HG03039 (cell line): ENCODE measurements around the gene SH3RF1.
"Not testable (repeated sequence)": the region's sequence is repeated elsewhere in the genome, so short reads cannot be mapped to it uniquely, and the experiment has no call there.

Source experiments
- ATAC-seq: cut with Tn5 transposase; IDR thresholded peaks from one replicate; pipeline ENCODE4 v1.9.1; 2021; ENCODE audit warnings: mild to moderate bottlenecking, moderate library complexity; ENCODE audit not compliant: unreplicated experiment

Gene SH3RF1

DNA sequence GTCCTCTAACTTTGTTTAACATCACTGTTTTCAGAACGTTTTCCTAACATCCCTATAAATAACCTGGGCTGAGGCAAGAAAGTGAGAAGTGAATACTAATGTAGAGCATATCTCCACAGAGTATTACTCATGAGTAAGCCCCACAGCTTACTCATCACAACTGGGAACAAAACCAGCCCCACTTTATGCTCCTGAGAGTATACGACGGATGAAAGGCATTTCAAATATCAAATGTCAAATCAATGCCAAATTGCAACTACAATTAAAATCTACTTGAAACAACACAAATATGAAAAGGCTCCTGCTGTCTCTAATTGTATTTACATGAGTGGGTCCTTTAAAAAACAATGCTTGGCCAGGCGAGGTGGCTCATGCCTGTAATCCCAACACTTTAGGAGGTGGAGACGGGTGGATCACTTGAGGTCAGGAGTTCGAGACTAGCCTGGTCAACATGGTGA, 41.2 kb downstream of the SH3RF1 start:
- no peak for ATAC-seq

DNA sequence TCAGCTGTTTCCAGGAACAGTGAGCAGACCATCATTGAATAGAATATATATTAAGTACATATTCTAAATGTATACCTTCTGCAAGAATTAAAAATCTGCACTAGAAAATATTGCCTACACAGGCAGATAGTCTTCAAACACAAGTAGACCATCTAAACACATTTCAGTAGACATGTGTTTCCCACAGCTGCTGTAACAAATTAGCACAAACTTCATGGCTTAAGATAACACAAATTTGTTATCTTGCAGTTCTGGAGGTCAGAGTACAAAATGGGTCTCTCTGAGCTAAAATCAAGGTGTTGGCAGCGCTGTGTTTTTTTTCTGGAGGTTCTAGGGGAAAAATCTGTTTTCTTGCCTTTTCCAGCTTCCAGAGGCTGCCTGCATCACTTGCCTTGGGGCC, 42.7 kb downstream of the SH3RF1 start:
- no peak for ATAC-seq

DNA sequence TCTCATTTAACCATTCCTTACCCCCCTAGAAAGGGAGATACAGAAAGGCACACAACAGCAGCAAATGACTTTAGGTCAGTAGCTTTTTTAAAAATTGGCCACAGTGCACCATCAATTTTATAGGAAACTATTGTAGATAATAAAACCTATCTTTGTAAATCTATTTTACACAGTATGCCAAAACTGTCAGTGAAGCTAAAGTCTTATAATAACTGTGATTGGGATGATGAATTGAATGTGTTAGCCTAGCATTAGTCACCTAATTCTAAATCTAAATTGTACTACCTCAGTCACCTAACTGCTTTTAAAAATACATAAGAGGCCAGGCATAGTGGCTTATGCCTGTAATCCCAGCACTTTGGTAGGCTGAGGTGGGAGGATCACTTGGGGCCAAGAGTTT, 44.2 kb downstream of the SH3RF1 start:
- no peak for ATAC-seq

DNA sequence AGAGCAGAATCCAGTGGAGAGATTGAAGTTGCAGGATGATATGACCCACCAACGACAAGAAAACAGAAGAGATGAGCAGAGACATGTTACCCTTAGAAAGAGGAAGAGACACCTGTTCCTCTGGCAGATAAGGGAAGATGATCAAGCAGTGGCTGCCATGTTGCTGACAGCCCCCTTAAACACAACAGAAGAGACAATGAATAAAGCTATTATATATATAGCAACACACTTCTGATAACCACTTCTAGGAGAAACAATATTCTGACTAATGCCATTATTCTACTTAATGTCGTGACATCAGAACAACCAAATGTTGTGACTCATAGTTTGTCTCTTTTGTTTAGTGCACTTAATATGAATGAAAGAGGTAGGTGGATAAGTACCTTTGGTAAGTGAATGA, 44.9 kb downstream of the SH3RF1 start:
- ATAC-seq = no peak

DNA sequence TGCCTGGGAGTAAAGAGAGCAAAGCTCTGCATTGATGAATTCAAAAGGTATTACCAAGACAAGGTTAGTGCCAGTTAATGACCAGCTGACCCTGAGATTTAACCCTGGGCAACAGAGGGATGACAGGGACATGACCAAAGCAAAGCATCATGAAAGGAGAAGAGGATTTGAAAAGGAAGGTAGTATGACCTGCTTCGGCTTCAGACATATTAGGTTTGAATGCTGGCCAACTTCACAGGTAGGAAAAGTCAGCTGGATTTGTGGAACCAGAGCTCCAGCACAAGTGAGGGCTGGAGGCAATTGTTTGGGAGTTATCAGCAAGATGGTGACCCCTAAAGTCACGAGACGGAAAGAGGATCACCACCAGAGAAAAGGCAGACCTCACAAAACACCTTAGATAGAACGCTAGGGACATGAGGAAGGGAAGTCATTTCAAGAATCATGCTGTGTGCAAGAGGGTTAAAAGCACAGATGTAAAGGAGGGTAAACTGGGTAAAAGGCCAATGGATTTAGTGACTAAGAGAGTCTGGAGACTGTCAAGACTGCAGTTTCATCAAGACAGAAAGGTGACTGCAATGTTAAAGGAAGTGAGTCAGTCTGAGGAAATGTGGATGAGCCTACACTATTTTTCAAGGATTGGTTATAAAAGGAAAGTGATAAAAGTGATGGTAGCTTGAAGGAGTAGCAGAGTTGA, 45.6 kb downstream of the SH3RF1 start:
- no peak for ATAC-seq

DNA sequence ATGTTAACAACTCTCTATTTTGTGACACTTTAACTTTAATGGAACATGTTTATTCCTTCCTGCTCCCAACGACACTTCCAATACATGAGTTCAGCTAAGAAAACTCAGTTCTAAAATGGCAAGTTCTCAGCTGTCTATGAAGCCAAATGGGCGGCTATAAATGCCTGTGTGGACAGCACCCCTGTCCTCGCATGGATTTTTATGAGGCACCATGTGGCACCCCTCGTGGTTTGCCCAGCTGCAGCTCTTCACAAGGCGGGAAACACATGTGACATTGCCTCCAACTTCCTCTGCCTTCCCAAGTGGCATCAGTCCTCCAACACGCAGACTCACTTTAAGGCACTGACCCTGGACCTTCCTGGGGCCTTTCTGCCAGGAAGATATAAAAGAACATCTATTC, 48.0 kb downstream of the SH3RF1 start:
- no peak for ATAC-seq

DNA sequence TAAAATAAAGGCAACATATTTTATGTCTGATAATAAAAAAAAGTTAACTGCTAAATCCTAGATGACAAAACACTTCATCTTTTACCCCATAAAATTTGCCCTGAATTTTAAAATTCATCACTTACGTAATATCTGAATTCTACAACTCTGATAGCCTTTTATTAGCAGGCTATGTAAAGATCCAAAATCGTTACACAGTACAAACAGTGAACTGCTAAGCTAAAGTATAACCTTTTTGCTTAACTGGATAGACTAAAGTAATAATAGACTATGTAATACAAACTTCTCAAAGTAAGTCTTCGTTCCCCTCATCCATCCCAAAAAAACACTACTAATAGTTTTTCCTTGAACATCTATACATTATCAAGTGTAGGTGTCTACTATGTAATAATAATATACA, 49.1 kb downstream of the SH3RF1 start:
- no peak for ATAC-seq

DNA sequence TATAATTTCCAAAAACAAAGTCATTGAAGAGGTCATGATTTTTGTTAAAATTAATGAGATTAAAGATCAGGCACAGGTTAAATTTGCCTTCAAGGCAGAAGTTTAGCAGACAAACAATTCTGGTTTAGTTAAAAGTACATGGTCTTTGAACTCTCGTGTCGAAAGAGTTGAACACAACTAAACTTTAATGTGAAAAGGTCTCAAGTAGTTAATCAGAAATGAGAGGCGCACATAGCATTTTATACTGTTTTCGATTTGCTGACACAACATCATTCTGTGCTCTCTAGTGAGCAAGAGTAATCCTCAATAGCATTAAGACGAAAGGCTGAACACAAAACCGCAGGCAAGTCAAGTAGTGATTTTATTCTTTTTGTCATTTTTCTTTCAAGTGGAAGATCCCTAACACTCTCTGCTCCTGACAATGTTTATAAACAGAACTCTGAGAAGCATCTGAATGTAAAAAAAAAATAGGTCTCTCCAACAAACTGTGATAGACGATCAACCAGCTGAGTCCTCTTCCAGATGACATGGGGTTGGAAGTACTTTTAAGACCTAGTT, 49.8 kb downstream of the SH3RF1 start:
- ATAC-seq = no peak

DNA sequence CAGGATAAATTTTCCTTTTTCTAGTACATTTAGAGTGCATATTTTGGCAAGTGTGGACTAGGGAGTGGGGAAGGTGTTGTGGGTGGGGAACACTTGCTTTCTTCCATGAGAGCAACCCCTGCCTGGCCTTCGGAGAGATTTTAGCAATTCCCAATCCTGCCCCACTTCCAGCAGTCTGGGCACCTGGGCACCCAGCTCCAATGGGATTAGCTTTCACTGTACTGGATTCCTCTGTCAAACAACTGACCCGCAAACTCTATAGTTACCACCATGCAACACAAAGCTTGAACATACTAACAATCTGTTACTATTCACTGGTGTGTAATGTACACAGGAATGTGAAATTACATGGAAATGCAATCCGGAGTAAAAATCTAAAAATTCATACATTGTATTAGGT, 50.3 kb downstream of the SH3RF1 start:
- ATAC-seq = no peak

DNA sequence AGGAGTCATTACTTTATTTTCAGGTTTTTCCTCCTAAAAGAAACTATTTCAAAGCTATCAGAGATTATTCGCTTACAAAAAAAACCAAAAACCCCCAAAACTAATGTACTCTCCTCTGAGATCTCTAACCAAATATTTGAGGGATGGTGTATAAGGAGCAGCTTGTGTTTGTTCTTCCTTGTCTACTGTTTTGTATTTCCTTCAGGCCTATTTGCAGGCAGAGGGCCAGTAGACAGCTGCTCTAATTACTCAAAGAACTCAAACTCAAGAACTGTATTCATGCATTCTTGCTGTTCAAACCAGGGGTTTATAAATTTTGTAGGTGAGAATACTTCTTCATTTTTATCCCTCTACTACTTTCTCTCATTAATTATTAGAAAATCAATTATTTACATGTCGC, 51.3 kb downstream of the SH3RF1 start:
- ATAC-seq = no peak

DNA sequence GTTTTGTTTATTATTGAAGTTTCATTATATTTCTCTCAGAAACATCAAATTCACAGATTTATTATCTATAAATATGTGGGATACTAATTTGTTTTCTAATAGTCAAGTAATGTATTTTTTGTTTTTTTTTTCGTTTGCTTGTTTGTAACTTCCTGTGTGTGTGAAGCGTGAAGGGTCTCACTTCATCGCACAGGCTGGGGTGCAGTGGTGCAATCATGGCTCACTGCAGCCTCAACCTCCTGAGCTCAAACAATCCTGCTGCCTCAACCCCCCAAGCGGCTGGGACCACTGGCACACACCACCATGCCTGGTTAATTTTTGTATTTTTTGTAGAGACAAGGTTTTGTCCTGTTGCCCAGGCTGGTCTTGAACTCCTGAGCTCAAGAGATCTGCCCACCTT, 55.1 kb downstream of the SH3RF1 start:
- ATAC-seq = no peak

DNA sequence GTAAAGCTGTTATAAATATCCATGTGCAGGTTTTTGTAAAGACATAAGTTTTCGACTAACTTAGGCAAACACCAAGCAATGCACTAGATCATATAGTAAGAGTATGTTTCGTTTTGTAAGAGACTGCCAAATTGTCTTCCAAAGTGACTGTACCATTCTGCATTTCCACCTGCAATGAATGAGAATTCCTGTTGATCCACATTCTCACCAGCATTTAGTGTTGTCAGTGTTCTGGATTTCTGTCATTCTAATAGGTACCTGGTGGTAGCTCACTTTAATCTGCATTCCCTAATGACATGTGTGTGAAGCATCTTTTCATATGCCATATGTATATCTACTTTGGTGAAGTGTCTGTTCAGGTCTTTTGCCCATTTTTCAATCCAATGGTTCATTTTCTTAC, 57.8 kb downstream of the SH3RF1 start:
- ATAC-seq = no peak

DNA sequence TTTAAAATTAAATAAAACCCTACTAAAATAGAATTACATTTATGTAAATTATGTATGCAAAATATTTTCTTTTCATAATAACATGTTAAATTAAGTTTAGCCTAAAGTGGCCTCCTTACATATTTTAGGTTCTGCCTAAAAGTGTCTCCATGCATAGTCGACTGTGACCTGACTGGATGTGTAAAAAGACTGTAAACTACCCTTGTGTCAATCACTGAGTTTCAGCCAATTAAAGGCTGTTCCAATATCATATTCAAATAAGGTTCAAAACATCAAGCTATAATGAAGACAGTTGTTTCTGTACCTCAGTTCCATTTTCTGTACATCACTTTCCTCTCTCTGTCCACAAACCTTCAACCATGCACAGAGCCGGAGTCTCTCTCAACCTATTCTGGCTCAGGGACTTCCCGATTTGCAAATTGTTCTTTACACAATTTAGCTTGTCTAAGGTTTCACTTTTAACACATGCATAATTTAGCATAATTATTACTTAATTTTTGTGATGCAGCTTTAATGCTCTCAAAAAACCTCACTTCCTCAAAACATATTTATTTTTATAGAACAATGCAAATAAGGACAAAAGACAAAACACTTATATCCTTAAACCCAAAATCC, 60.1 kb downstream of the SH3RF1 start:
- peak; percentile 94 for ATAC-seq

DNA sequence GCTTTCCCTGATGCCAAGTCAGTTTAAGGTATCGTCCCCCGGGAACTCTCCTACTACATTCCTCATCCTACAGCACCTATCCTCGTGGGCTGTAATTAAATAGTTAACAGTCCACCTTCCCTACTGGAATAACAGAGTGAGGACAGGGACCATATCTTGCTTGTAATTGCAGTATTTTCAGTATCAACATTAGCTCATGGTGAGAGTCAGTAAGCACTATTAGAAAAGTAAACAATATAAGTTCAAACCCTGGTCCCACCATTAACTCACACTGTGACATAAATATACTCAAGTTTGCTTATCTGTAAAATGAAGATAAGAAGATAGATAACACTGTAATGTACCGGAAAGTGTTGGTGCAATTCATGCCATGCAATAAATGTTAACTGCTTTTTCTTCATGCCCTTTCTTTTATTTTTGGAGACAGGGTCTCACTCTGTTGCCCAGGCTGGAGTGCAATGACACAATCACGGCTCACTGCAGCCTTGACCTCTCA, 61.3 kb downstream of the SH3RF1 start:
- ATAC-seq = no peak

DNA sequence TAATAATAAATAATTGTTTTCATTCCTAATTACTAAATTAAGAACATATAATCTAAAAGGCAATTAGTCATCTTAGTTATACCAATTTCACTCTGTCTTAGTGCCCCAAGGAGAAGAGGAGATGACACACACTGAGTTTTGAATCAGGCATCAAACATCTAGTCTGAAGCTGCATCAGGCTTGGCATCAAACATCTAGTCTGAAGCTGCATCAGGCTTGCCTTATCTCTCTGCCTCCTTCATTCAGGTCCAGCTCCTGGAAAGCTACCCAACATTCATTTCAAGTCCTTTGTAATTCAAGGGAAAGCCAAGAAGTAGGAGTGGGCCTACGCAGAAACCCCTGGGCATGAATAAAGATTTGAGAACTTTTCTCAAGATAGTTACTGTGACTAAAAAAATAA, 62.2 kb downstream of the SH3RF1 start:
- no peak for ATAC-seq

DNA sequence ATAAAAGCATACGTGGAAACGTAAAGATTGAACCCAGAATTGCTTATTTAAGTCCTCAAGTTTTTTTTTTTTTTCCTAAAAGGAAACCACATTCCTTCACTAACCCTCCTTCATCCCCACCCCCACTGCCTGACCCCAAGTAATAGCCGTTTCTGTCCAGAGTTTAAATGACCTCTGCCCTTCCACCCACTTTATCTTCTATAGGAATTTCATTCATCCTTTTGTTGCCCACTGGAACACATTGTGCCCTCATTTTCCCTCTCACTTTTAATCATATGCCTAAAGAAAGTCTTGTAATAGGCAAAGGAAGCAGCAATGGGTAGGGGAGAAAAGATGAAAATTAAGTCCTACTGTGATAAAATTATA, 62.7 kb downstream of the SH3RF1 start:
- ATAC-seq = no peak

DNA sequence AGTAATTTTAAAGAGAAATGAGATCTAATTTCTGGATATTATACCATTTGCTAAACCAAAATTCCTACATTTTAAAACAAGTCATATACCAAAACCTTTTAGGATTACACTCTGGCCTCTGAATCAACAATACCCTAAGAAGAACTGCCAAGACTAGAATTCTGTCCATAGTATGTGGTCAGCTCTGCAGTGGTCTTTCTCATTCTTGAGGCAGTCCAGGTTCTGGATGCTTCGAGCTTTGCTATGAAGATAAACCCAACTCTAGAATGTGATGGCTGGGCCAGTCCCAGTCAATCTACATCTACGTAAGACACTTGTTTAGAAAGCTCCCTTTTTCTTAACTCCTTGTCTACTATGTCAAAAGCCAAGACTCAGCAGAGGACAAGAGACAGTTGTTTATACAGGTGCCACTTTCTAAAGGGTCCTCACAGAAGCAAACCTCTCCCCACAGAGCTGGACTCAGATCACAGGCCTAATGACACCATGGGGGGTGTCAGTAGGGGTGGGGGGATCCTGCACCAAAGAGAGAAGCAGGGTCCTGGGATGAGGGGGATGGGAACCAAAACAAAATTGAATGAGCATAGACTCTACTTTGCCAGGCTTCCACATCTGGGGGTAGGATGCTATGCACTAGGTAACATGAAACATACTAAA, 63.2 kb downstream of the SH3RF1 start:
- no peak for ATAC-seq

DNA sequence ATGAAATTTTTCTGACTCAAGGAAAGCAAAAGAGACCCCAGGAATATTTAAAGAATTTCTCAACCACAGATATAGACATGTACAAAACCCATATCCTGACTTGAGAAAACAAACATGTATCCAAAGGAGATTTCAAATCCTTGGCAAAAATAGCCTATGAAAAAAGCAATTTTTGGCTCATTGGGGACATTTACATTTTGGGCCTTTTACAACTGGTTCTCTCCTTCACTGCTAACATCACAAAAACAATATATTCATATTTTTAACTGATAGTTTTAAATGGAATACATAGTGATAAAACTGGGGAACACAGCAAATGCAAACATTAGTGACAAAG, 65.0 kb downstream of the SH3RF1 start:
- ATAC-seq = no peak

DNA sequence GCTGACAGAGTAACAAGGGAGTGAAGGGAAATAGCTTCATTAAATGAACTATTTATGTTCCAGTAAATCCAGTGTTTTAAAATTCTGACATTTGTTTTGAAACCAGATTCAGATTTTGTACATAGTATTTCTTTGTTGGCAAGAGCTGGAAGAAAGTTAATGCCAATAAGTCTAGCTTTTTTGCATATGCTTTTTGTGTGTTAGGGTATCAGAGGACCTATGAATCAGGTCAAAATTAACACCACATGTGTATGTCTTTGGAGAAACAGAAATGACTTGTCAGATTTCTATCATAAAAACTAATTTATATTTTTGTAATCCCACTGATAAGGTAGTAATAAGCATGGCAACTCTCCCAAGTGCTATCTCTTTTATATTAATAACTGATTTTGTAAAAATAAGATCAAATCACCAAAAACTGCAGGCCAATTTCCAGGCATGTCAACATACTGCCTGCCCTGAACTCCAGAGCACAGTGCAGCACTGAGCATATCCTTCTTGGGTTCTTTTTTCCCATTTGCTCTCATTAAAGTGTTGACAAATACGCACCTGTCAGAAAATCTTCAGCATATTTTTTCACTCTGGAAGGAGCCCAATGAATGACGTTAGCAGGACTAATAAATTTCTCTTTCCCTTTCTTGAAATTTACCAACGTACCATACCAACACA, 65.5 kb downstream of the SH3RF1 start:
- ATAC-seq = no peak

DNA sequence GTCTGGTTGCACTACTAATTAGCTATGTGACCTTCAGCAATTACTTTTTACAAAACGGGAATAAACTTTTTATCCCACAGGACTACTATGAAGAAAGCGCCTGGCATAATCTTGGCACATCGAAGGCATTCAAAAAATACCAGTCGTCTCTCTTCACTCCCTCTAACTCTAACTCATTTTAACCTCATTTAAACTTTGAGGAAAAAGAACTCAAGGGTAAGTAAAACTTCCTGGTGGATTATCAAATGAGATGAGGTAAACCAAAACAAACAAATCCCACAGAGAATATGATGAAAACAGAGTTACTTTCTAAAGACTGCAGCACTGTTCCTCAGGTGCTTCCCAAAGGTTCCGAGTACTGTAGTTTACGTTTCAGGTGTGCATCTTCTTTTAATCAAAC, 66.9 kb downstream of the SH3RF1 start:
- ATAC-seq = no peak

DNA sequence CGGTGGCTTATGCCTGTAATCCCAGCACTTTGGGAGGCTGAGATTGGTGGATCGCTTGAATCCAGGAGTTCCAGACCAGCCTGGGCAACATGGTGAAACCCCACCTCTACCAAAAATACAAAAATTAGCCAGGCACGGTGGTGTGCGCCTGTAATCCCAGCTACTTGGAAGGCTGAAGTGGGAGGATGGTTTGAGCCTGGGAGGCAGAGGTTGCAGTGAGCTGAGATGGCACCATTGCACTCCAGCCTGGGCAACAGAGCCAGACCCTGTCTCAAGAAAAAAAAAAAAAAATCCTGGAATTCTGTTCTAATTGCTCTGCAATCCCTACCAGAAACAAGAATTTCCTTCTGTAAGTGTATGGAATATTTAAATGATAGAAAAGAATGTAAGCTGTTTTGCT, 67.5 kb downstream of the SH3RF1 start:
- not testable (repeated sequence) for ATAC-seq

DNA sequence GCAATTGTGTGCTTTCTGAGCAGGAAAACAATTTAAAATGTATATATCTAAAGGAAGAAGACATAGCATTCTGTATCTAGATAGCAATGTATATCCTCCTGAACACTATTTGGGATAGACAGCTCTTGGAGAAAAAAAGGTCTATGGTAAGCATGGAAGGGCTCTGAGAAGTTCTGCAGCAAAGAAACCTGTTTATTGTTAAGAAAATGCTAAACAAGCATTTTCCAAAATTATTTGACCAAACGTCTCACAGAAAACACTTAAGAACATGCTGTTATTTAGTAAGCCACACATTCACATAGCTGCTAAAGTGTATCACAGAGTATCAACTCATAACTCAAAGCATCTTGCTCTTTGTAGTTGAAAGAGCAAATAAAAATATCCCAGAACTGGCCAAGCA, 67.9 kb downstream of the SH3RF1 start:
- no peak for ATAC-seq
